GF-D8 (cell line): ENCODE measurements around the gene TOX2.

Experiments
- DNase-seq: peaks from one replicate; lab custom pipeline; 2025; lab: John Stamatoyannopoulos, UW

Gene TOX2

DNA sequence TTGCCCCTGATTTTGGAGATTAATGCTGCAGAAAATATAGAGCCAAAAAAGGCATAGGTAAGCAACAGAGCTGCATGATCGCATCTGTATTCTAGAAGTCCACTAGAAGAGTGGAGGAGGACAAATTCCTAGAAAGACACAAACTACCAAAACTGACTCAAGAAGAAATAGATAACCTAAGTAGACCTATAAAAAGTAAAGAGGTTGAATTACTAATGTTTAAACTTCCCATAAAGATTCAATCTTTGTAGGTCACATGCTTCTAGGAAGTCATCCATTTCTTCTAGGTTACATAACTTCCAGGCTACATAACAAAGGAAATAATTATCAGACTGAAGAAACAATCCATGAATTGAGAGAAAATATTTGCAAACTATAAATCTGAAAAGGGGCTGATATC, 187.9 kb downstream of the TOX2 start:
- DNase-seq = no peak

DNA sequence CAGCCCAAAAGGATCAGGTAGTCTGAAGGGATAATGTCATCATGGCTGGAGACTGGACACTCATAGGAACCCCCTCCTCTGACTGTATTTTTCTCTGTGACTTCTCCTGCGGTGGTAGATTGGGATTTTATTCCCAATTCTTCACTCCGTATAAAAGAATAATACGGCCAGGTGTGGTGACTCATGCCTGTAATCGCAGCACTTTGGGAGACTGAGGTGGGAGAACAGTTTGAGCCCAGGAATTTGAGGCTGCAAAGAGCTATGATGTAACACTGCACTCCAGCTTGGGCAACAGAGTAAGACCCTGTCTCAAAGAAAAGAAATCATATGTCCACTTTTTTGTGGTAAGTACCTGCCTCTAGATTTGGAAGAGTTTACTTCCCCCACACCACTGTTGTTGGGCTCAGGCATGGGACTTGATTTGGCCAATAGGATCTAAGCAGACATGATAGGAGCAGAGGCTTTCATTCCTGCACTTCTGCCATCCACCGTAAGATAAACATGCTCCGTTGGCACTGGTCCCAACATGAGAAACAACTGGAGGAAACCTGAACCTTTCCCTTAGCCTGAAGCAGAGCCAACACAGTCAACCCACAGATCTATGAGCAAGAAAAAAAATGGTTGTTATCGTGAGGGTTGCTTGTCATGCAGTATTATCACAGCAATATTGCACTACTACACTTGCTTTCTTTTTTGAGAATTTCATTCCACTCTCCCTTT, 190.3 kb downstream of the TOX2 start:
- DNase-seq = no peak

DNA sequence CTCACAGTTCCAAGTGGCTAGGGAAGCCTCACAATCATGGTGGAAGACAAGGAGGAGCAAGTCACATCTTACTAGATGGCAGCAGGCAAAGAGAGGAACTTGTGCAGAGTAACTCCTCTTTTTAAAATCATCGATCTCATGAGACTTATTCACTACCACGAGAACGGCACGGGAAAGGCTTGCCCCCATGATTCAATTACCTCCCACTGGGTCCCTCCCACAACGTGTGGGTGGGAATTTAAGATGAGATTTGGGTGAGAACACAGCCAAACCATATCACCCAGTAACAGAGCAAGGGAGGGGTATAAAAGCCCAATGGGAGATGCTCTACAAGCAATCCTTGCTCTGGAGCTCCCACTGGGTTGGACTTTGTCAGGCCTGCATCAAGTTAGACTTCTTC, 192.0 kb downstream of the TOX2 start:
- DNase-seq = no peak

DNA sequence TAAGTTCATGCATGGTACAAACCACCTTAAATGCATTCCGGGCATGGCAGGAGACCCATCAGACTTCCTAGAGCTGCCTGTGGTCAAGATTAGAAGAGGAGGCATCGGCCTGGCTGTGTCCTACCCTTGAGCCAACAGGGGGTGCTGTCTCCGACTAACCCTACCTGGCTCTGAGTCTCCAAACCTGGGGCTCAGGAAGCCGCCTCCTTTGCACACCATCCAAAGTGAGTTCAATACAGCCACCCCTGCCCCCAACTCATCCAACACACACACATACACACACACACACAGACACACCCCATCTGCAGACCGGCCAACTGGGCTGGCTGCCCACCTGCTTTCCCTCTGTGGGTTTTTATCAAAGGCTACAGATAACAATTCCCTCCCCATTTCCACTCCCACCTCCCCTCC, 195.3 kb downstream of the TOX2 start:
- DNase-seq = no peak

DNA sequence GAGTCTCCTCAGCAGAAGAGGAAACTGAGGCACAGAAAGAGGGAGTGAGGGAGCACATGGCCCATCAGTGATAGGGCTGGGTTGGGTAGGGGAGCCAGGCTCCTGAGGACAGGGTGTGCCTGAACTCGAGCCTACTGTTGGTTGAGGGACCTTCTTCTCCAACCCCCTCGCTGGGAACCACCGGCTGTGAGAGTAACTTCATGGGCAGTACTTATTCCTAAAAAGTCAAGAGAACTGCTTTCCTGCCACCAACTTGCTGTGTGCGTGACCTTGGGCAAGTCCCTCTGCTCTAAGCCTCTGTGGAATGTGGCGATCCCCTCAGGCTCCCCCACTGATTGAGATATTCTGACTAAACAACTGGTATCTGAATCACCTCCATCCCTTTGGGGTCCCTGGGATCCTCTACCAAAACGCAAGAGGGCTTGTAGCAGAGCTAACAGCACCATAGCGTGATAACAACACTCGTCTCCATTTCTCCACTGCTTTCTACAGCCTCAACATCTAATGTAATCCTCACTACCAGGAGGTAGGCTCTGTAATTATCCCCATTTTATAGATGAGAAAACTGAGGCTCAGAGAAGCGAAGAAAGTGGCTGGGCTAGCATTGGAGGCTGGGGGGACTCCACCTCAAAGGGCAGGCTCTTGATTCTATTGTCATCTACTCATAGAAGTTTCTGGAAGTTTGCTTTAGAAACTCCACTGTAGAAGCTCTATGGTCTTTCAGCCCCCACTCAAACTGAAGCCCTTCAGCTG, 196.3 kb downstream of the TOX2 start:
- DNase-seq = no peak

DNA sequence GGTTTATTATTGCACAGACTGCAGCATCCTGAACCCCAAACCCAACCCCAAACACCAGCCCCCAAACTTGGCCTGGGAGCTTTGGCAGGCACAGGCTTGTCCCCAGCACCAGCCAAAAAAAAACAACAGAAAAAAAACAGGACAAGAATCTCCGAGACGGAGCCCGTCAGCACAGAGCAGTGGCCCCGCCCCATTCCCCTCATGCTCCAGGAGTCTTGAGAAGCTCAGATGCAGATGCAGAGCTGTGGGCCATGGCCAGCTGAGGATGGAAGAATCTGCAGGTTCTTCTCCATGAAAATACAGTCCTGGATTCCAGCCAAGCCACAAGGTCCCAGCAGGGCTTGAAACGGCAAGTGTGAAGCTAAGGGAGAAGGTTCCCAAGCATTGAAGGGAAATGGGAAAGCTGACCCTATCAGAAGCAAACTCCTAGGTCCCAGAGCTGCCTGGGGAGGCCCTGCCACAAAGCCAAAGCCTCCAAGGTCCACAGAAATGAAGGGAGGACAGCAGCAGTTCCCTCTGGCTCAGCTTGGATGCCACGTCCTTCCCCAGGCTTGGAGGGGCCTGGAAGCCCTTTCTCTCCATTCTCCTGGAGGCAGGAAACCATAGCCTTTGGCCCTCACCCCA, 197.2 kb downstream of the TOX2 start:
- DNase-seq = no peak

DNA sequence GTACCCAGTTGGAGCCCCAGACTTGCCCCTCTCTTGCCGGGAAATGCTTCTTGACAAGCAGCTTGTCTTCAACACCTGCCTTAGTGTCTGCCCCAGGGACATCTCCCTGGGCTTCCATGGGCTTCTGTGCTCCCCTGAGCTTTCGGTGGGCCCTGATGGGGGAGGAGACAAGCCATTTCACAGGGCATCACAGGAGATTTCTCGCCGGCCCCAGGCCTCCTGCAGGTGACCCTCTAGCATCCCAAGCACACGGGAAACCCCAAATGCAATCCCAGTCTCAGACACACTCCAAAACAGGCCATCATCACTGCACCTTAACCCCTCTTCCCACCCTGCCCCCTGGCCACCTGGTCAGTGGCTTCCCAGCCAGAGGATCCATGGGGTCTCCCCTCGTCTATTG, 197.8 kb downstream of the TOX2 start:
- no peak for DNase-seq

DNA sequence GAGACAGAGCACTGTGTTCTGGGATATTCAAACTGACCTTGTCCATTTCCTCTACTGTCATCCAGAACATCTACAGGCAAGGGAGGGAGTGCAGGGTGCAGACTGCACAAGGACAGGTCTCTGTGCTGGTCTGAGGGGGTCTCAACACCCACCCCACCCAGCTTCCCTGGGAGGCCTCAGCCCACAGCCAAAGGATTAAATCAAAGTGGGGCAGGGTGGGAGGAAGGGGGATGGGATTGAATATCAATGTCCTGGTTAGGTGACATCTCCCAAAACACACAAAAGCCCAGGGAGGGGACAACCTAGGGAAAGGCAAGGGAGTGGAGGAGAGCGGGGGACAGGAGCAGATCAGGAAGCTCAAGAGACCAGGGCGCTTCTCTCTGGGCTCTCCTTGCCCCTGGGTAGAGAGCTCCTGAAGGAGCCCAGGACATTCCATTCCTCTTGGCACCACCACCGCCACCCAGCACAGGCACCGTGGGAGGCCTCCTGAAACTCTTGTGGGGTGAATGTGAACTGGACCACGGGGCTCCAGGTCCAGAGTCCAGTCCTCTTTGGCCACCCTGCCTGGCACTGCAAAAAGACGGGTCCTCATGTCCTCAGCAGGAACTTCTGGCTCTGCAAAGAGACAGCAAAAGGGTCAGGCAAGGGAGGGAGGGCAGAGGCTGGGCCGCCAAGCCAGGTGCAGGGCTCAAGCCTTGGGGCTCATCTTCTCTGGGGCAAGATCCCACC, 198.4 kb downstream of the TOX2 start:
- DNase-seq = no peak

DNA sequence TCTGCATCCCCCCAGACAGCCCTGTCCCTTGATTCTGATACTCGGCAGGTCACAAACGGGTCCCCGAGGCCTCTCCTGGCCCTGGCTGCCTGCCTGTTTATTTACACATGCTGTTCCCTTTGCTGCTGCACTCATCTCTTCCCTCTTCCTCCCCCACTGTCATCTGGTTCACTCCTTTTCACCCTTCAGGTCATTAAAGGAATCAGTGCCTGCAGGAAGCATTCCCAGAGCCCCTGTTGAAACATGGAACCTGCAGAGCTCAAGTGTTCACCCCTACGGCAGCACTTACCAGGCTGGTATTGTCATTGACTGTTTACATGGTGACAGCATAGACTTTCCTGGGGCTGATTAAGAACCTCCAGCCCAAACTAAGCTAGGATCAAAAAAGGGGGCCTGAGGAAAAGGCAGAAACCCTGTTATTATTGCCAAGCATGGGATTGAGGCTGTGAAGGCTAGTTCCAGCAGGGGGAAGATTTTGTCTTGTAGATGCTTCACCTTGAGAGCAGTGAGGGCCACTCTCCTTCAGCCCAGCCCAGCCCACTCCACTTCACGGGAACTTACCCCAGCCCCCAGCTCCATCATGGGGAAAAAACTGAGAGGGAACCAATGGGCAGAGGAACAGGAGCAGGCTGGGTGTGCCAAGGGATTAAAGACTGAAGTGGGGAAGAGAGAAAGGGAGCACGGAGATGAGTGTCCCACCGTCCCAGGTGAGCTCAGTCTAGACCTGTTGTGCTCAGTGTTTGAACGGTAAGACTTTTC, 199.1 kb downstream of the TOX2 start:
- DNase-seq = no peak

DNA sequence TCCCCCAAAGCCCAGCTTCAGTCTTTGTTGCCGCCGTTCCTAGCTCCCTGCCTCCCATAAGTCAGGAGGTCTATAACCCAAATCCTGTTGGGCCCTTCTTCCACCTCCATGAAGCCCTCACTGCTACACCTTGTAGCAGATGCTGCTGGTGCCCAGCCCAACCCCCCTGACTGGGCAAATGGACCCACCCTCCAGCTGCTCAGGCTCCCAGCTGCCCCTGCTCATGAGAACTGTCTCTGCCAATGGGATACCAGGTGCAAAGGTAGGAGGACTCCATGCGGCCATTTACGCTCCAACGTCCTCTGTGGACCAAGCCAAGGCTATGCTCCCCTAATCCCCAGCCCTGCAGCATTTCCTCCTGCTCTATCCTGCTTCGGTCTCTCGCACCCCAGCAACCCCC, 200.5 kb downstream of the TOX2 start:
- DNase-seq = no peak

DNA sequence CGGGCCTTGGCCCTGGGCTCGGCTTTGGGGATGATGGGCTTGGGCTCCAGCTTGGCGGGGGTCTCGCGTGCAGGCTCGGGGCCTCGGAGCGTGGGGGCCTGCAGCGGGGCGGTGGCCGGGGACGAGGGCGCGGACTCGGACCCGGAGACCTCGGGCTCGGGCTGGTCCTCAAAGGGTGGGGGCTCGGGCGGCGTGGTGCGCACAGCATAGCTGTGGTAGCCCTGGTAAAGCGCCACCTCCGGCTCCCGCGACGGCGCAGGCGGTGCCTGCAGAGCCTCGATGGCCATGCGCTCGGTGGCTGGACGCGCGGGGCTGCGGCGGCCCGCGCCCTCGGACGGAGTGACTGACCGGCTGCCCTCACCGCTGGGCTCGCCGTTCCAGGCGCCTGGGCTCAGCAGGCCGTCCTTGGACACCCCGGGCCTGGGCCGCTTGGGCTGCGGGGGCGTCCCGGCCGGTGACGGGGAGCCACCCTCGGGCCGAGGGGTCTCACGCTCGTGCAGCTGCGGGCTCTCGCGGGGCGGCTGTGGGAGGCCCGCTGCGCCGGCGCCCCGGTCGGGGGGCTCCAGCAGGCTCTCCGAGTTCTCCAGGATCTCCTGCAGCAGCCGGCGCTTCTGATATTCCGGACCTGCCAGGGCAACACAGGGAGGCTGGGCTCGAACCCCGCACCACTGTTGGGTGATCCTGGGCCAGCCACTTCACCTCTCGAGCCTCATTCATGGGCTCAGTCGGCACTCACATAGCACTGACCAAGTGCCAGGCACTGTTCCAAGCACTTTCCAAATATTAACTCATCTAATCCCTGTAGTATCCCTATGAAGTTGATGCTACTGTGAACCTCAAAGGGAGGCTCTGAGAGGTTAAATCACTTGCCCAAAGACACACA, 201.4 kb downstream of the TOX2 start:
- no peak for DNase-seq

DNA sequence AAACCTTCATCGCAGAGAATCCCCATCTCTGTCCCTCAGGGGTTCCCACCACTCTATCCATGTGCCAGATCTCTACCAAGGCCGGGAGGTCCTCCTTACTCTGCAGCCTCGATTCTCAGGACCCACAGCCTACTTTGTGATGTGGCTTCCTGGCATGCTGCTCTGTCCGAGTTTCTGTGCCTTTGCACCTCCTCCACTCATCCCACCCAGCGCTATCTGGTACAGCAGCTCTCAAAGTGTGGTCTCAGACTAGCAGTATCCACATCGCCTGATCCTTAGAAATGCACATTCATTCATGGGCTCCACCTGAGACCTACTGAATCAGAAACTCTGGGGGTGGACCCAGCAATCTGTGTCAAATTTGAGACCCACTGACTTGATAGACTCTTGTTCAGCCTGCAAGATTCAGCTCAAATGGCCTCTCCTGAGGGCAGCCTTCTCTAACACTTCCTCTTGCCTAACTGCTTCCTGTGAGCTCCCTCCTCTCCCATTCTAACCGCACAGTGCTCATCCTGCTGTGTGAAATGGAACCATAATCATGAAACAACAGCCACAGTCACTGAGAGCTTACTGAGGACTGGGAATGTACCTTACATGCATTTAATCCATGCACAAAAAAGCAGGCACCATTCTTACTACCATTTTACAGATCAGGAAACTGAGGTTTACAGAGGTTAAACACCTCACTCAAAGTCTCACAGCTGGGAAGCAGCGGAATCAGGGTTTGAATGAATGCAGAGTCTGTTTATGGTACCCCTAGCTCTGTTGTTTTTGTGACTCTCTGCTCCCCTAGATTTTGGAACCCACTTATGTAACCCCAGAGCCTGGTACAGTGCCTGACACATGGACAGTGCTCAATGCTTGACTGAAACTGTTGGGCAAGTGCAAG, 202.9 kb downstream of the TOX2 start:
- no peak for DNase-seq

DNA sequence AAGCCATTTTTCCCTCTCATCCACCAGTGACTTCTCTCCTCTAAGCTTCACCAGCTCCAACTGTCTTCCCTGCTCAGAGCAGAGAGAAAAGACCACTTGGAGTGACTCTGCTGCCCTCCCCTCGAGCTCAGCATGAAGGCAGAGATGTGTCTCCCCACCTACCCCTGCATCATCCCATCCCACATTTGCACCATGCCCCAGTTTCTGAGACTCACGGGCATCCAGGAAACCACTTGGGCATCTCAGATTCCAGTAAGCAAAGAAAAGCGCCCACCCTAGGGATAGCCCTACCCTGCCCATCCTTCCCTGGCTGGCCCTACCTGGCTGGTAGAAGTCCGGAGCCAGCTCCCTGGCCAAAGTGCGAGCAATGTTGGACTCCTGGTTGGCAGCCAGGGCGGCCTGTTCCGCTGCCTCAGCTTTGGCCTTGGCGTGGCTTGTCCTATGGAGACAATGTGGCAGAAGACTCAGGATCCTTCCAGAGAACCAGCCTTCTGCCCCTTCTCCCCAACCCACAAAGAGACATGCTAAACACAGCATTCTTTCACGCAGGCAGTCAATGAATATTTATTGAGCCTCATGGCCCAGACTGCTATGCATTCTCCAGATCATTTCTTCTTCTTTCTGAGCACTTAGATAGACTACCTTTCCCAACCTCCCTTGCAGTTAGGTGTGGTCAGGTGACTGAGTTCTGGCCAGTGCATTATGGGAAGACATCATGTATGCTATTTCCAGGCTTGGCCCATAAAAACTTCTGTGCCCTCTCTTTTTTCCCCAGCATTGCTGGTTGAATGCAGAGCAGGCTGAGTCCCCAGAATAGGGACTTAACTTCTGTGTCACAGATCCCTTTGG, 203.8 kb downstream of the TOX2 start:
- no peak for DNase-seq
